Small intestine (tissue), 16 donors: Measurements from ENCODE around the gene OR51A2. TPM values are rescaled to one million over a fixed set of nuclear protein-coding genes. Genes with fewer than 3 reads are reported as not detected.
"Not testable (repeated sequence)": the region's sequence is repeated elsewhere in the genome, so short reads cannot be mapped to it uniquely, and the experiment has no call there.

Experiments used
- DNase-seq, 2 donors: peaks; one replicate each; pipeline versions ENCODE4 v3.0.0 to v3.0.0-alpha.2; 2013
- FAIRE-seq: peaks from 2 replicates; lab custom pipeline; 2012; peaks lifted over from hg19 to GRCh38; lab: Jason Lieb, UNC
- H3K27ac ChIP-seq, 3 donors: one replicate each; pipeline ENCODE4 v1.5.1; 2013; ENCODE audit warnings: low read length in 2 of 3, mild to moderate bottlenecking in 2 of 3, control low read depth in 1 of 3, inconsistent platforms in 1 of 3, low read depth in 1 of 3, moderate library complexity in 1 of 3
- H3K27me3 ChIP-seq, 3 donors: one replicate each; pipeline ENCODE4 v1.6.1; 2013; ENCODE audit warnings: low read length in 3 of 3, inconsistent platforms in 1 of 3; ENCODE audit not compliant: control insufficient read depth in 3 of 3, insufficient read depth in 3 of 3
- H3K36me3 ChIP-seq, 3 donors: one replicate each; pipeline ENCODE4 v1.6.1; 2013; ENCODE audit warnings: low read length in 3 of 3, inconsistent platforms in 1 of 3, low read depth in 1 of 3, mild to moderate bottlenecking in 1 of 3, moderate library complexity in 1 of 3; ENCODE audit not compliant: control insufficient read depth in 3 of 3, insufficient read depth in 2 of 3
- H3K4me1 ChIP-seq, 3 donors: one replicate each; pipeline ENCODE4 v1.6.1; 2013; ENCODE audit warnings: low read length in 2 of 3, inconsistent platforms in 1 of 3, low read depth in 1 of 3, mild to moderate bottlenecking in 1 of 3, moderate library complexity in 1 of 3; ENCODE audit not compliant: control insufficient read depth in 3 of 3, insufficient read depth in 2 of 3
- H3K4me3 ChIP-seq, 3 donors: one replicate each; pipeline ENCODE4 v1.5.1; 2013; ENCODE audit warnings: low read length in 3 of 3, control low read depth in 1 of 3, inconsistent platforms in 1 of 3, low read depth in 1 of 3, mild to moderate bottlenecking in 1 of 3, moderate library complexity in 1 of 3
- H3K9me3 ChIP-seq, 2 donors: one replicate each; pipeline ENCODE4 v1.6.1; 2013; ENCODE audit warnings: low read depth in 1 of 2, low read length in 1 of 2; ENCODE audit not compliant: control insufficient read depth in 2 of 2, insufficient read depth in 1 of 2
- WGBS, 3 donors: extraction: QIAGEN DNeasy Blood & Tissue Kit; methylation state at CpG; one replicate each; pipeline ENCODE4 v1.1.7; 2013; 5-methylcytosine and 5-hydroxymethylcytosine counted together
- long read RNA-seq, 10 donors: transcript quantifications; one replicate each; lab custom pipeline, GENCODE V29; 2026
- polyA plus RNA-seq, 4 donors: library from polyadenylated mRNA; stranded (reverse) in 3 of 4; unstranded in 1 of 4; fragments of 200-250 nt in 3 of 4; fragments of 120-200 nt in 1 of 4; gene quantifications; one replicate each; pipeline versions ENCODE4 v1.2.1 to v1.2.3, GENCODE V29; 2013
- donor health status: healthy with polysubstance abuse.
- donor health status: control.
- donor health status: control.
- donor health status: Bipolar disorder and iron deficiency.
- donor health status: healthy.

Gene OR51A2, protein sequence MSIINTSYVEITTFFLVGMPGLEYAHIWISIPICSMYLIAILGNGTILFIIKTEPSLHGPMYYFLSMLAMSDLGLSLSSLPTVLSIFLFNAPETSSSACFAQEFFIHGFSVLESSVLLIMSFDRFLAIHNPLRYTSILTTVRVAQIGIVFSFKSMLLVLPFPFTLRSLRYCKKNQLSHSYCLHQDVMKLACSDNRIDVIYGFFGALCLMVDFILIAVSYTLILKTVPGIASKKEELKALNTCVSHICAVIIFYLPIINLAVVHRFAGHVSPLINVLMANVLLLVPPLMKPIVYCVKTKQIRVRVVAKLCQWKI
- polyA plus RNA-seq = not detected
- long read RNA-seq, donor 1 = 0 reads
- long read RNA-seq, donor 2 = 0 reads
- long read RNA-seq, donor 3 = 0 reads
- long read RNA-seq, donor 4 = 0 reads
- long read RNA-seq, donor 5 = 0 reads
- long read RNA-seq, donor 6 = 0 reads
- long read RNA-seq, donor 7 = 0 reads
- long read RNA-seq, donor 8 = 0 reads
- long read RNA-seq, donor 9 = 0 reads
- long read RNA-seq, donor 10 = 0 reads

DNA sequence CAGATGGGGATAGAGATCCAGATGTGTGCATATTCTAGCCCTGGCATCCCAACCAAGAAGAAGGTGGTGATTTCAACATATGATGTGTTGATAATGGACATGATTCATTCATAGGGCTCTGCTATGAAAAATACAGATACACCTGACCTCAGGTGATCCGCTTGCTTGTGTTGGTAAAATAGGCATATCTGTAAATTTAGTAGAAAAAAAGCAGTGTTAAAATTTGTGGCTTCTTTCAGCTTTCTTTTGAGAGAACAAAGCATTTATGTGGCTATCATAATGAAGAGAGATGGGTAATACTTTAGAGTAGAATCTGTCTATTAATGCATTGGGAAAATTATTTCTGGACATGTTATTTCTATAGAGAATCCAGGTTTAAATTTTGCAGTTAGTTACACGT lies at the start of gene OR51A2:
TSS of gene OR51A2 (minus strand) at position 101 of the 400 bp plus-strand sequence. CDS start at position 101, 0 bp downstream.
- H3K4me3 ChIP-seq, H3K36me3 ChIP-seq, H3K4me1 ChIP-seq, H3K27me3 ChIP-seq, FAIRE-seq, DNase-seq, H3K9me3 ChIP-seq, H3K27ac ChIP-seq: not testable (repeated sequence)
- WGBS, 3 donors = 64 to 76% (median 70%) methylated on average over 2 of the region's 2 CpGs

DNA sequence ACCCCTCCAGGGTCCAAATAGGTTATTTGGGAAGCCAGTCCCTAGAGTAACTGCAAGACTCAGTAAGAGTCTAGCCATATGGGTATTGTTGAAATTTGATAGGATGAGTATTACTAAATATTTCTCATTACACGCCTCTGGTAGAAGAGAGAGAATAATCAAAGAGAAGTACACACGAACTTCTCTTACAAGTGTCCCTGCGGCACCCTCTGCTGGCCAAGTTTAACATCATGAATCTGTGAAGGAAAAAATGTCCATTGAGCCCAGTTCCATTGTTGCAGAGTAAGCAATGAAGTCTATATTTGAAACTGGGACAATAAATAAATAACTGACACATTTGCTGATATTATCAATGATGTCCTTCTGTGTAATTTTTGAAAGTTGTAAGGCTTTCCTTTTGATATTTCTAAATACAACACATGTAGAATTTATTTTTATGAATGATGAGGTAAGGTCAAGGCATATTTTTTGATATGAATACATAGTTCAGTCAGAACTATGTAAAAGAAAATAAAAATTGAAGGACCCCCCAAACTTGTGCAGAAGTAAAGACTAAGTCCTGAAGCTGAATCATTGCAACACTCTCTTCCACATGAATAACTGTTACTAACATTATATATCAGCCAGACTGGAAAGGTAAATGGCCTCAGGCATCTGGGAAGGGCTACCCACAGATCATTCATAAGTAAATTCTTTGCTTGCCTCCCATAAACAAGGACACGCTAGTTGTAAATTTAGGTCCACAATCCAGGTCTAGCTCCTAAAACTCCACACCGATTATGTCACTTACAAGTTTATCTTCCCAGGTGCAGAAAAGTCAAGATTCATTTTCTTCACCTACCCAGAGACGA lies 49.1 kb upstream of the OR51A2 start:
- DNase-seq (peak; percentile 35 to 56), FAIRE-seq (no peak)
- Histone ChIP-seq H3K9me3 (no peaks in the 10 kb centered on the region), H3K36me3 (no peaks in the 10 kb centered on the region), H3K27me3 (no peaks in the 10 kb centered on the region), H3K4me1 (no peaks in the 10 kb centered on the region), H3K27ac (no peak overlapping the region), H3K4me3 (no peak overlapping the region)
- 37 to 39% (median 38%) methylated on average over 6 of the region's 6 CpGs for WGBS, 3 donors

DNA sequence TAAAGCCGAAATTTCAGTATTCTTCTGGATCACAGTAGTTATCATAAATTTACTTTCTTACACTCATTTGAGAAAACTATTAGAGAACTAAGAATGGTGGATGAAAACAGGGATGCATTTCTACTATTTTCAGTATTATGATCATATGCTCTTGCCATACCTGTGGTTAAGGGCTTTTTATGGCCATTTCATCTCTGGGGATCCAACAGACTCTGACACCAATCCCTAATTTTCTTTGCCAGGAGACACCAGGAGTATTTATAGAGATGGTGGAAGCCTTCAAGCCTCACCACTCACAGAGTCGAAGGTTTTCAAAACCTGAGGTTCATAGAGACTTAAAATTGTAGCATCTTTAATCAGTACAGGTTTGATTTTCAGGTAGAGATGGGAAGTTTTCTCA lies 39.0 kb upstream of the OR51A2 start, which contains the start of gene OR51L1:
TSS of gene OR51L1 (plus strand) at position 301 of the 400 bp plus-strand sequence. CDS start 4,132 bp downstream, outside the sequence.
- WGBS, 3 donors = 75 to 91% (median 80%) methylated on average over 2 of the region's 2 CpGs
- no peak within 1 kb of the TSS for H3K27ac ChIP-seq
- no peaks in the 10 kb centered on the region for H3K27me3 ChIP-seq
- FAIRE-seq (no peak), DNase-seq (no peak)
- no peaks in the 10 kb centered on the region for H3K4me1 ChIP-seq
- no peaks in the 10 kb centered on the region for H3K36me3 ChIP-seq
- no peaks in the 10 kb centered on the region for H3K9me3 ChIP-seq
- no peak within 1 kb of the TSS for H3K4me3 ChIP-seq

DNA sequence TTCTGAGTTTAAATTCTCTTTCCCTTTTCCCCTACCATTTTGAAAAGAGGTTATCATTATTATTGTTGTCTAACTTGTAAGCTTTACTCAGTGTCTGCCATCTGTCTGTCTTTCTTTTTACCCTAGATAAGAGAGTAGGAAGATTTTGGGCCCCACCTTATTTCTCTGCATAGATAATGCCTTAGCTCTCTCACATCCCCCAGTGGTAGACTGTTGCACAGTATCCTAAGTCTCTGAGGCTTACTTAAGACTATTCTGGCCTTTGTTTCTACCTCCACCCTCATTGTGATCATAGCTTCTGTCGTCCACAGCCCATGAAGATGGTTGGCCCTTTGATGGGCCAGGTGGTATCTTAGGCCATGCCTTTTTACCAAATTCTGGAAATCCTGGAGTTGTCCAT lies 35.5 kb upstream of the OR51A2 start:
- no peak overlapping the region for H3K27ac ChIP-seq
- H3K27me3 ChIP-seq = no peaks in the 10 kb centered on the region
- no peaks in the 10 kb centered on the region for H3K9me3 ChIP-seq
- H3K4me1 ChIP-seq = no peaks in the 10 kb centered on the region
- WGBS, 3 donors = 23 to 57% (median 56%) methylated on average over 1 of the region's 1 CpG
- DNase-seq (no peak), FAIRE-seq (no peak)
- no peaks in the 10 kb centered on the region for H3K36me3 ChIP-seq
- H3K4me3 ChIP-seq = no peak overlapping the region

DNA sequence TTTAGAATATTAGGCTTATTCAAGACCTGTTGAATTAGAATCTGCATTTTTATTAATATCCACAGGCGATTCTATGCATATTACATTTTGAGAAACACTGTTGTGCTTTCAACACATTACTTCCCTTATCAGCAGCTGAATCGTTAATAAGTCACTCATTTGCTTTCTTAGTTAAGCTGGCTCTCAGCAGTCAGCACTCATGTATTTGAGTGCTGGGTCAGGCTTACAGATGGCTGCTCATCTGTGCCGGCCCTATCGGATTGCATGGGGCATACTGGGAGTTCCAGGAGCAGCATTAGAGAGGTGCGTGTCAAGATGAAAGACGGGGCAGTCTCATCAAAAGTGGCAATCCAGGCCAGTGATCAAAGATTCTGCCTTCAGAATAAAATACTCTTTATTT lies 28.3 kb upstream of the OR51A2 start:
- DNase-seq (no peak), FAIRE-seq (no peak)
- 25 to 60% (median 36%) methylated on average over 6 of the region's 6 CpGs for WGBS, 3 donors
- Histone ChIP-seq H3K27ac (no peak overlapping the region), H3K36me3 (no peaks in the 10 kb centered on the region), H3K4me1 (no peaks in the 10 kb centered on the region), H3K9me3 (no peaks in the 10 kb centered on the region), H3K27me3 (no peaks in the 10 kb centered on the region), H3K4me3 (no peak overlapping the region)

DNA sequence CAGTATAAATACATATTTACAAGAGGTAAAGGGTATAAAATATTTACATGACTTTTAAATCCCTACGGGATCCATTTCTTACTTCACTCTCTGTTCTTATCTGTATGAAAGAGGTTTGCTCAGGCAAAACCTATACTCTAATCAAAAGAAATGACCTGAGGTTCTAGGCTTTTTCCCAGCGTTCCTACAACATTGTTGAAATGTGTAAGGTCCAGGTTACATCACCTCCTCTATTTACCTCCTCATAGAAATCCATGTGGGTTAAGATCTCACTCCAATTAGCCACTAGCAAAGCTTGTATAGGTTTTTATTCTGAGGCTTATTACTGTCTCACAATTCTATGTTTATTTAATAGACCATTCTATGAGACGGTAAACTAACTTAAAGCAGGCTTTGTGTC lies 27.2 kb upstream of the OR51A2 start:
- H3K36me3 ChIP-seq = no peaks in the 10 kb centered on the region
- H3K27me3 ChIP-seq = no peaks in the 10 kb centered on the region
- no peaks in the 10 kb centered on the region for H3K4me1 ChIP-seq
- H3K27ac ChIP-seq = no peak overlapping the region
- H3K9me3 ChIP-seq = no peaks in the 10 kb centered on the region
- no peak overlapping the region for H3K4me3 ChIP-seq
- WGBS, 3 donors = 48 to 67% (median 49%) methylated on average over 3 of the region's 3 CpGs
- no peak for FAIRE-seq
- DNase-seq = no peak

DNA sequence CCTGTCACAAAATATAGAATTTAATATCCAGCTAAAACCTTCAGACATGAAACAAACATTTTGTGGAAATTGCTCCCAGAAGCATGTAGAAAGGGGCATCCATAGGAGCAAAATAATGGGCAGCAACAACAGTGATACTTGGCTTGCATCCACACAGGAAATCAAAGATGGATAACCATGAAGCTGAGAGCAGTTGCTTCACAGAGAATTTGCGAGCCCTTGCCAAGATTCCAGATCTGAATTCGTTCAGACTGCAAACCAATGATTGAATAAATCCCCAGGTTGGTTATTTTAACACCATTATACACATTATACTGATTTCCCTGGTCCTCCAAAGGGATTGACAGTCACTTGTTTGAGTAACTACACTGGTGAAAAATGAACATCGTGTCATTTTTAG lies 23.5 kb upstream of the OR51A2 start:
- FAIRE-seq (no peak), DNase-seq (no peak)
- Histone ChIP-seq H3K27me3 (no peaks in the 10 kb centered on the region), H3K4me3 (no peak overlapping the region), H3K4me1 (no peaks in the 10 kb centered on the region), H3K9me3 (no peaks in the 10 kb centered on the region), H3K36me3 (no peaks in the 10 kb centered on the region), H3K27ac (no peak overlapping the region)
- WGBS, 3 donors = 56 to 61% (median 57%) methylated on average over 3 of the region's 3 CpGs

DNA sequence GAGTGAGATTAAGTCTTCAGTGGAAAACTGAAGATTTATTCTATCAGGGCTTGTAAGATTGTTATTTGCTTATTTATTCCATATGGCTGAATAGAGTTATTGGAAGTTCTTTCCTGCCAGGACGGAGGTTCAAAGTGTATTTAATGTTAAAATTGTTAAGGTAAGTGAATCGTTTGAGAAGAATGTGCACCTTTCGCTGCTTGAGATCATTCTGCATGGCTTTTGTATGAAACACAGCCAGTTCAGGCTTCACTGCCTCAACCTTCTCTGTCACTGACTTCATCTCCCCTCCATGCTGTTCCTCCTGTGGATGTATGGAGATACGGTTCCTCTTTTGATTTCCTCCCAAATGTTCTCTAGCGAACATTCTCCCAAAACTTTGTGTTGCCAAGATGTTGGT lies 19.9 kb upstream of the OR51A2 start:
- Histone ChIP-seq H3K27me3 (no peaks in the 10 kb centered on the region), H3K27ac (no peak overlapping the region), H3K36me3 (no peaks in the 10 kb centered on the region), H3K4me3 (no peak overlapping the region), H3K4me1 (no peaks in the 10 kb centered on the region), H3K9me3 (no peaks in the 10 kb centered on the region)
- FAIRE-seq (no peak), DNase-seq (no peak)
- WGBS, 3 donors = 79 to 85% (median 81%) methylated on average over 5 of the region's 5 CpGs
